ENCODE measurements around the gene TUBG2. TPM values are rescaled to one million over a fixed set of nuclear protein-coding genes. Genes with fewer than 3 reads are reported as not detected.

Gene TUBG2
- total RNA-seq, 1 donor from 2014 or later, result 32.8 TPM

GRCh38 chr17:42679492-42680330, 20.6 kb downstream of the TUBG2 start:
- Mint-ChIP-seq H3K9me3 (ENCODE audit: unreplicated experiment) (no peaks in the 10 kb centered on the region), H3K4me3 (ENCODE audit: unreplicated experiment) (peak overlapping the region; percentile 57), H3K27ac (ENCODE audit: unreplicated experiment) (peak overlapping the region; percentile 95), H3K36me3 (ENCODE audit: unreplicated experiment) (no peaks in the 10 kb centered on the region), H3K27me3 (ENCODE audit: unreplicated experiment) (no peaks in the 10 kb centered on the region), H3K4me1 (ENCODE audit: unreplicated experiment) (peaks cover 52% of the 10 kb centered on the region)
- peak; percentile 91 for TF ChIP-seq CTCF (IDR thresholded peaks at IDR 0.05)
- DNase-seq (ENCODE audit: extremely low spot score, unreplicated experiment), result peak; percentile 92

- Mint-ChIP-seq H3K4me3 (ENCODE audit: unreplicated experiment) (no peak overlapping the region), H3K27me3 (ENCODE audit: unreplicated experiment) (no peaks in the 10 kb centered on the region), H3K27ac (ENCODE audit: unreplicated experiment) (peak overlapping the region; percentile 74), H3K36me3 (ENCODE audit: unreplicated experiment) (peaks cover 3% of the 10 kb centered on the region), H3K4me1 (ENCODE audit: unreplicated experiment) (peaks cover 46% of the 10 kb centered on the region), H3K9me3 (ENCODE audit: unreplicated experiment) (no peaks in the 10 kb centered on the region)
- DNase-seq (ENCODE audit: extremely low spot score, unreplicated experiment), result no peak
- TF ChIP-seq CTCF (IDR thresholded peaks at IDR 0.05), result no peak
Measured at GRCh38 chr17:42680331-42680808, 21.3 kb downstream of the TUBG2 start.

GRCh38 chr17:42681976-42682721, 23.1 kb downstream of the TUBG2 start, which contains the start of gene CNTNAP1:
CNTNAP1 (plus strand) TSS chr17:42682531; CDS start chr17:42682830, 299 bp downstream.
- H3K4me3 Mint-ChIP-seq (ENCODE audit: unreplicated experiment), result peak within 1 kb of the TSS; percentile 86
- DNase-seq (ENCODE audit: extremely low spot score, unreplicated experiment), result peak; percentile 90
- peaks cover 46% of the 10 kb centered on the region for H3K4me1 Mint-ChIP-seq (ENCODE audit: unreplicated experiment)
- TF ChIP-seq CTCF (IDR thresholded peaks at IDR 0.05), result no peak
- peak within 1 kb of the TSS; percentile 95 for H3K27ac Mint-ChIP-seq (ENCODE audit: unreplicated experiment)
- no peaks in the 10 kb centered on the region for H3K9me3 Mint-ChIP-seq (ENCODE audit: unreplicated experiment)
- H3K36me3 Mint-ChIP-seq (ENCODE audit: unreplicated experiment), result peaks cover 16% of the 10 kb centered on the region
- no peaks in the 10 kb centered on the region for H3K27me3 Mint-ChIP-seq (ENCODE audit: unreplicated experiment)

GRCh38 chr17:42682722-42683403, 23.8 kb downstream of the TUBG2 start:
- Mint-ChIP-seq H3K4me3 (ENCODE audit: unreplicated experiment) (peak overlapping the region; percentile 86), H3K27me3 (ENCODE audit: unreplicated experiment) (no peaks in the 10 kb centered on the region), H3K4me1 (ENCODE audit: unreplicated experiment) (peaks cover 42% of the 10 kb centered on the region), H3K9me3 (ENCODE audit: unreplicated experiment) (no peaks in the 10 kb centered on the region), H3K36me3 (ENCODE audit: unreplicated experiment) (peaks cover 17% of the 10 kb centered on the region), H3K27ac (ENCODE audit: unreplicated experiment) (peak overlapping the region; percentile 95)
- no peak for DNase-seq (ENCODE audit: extremely low spot score, unreplicated experiment)
- no peak for TF ChIP-seq CTCF (IDR thresholded peaks at IDR 0.05)
